Neural cell (in vitro differentiated cells): Measurements from ENCODE around the gene FOSL2. TPM values are rescaled to one million over a fixed set of nuclear protein-coding genes. Genes with fewer than 3 reads are reported as not detected.

Source experiments
- H2AFZ ChIP-seq: fragments of 200-600, 300-800 bp; sonication (generic), shearing (Covaris generic); 2 replicates; pipeline ENCODE4 v1.6.0; 2014; ENCODE audit warnings: low read depth, mild to moderate bottlenecking, antibody characterized with exemption, low read length, moderate library complexity
- H3F3A ChIP-seq: fragments of 200-600 bp; shearing (Covaris generic); 2 replicates; pipeline ENCODE4 v1.6.1; 2016; ENCODE audit warnings: mild to moderate bottlenecking, moderate library complexity, mixed read lengths, antibody characterized with exemption, low read length; ENCODE audit not compliant: insufficient read depth, poor library complexity, severe bottlenecking
- H3K27ac ChIP-seq: fragments of 200-600, 300-800 bp; sonication (generic), shearing (Covaris generic); 2 replicates; pipeline ENCODE4 v1.5.1; 2014; ENCODE audit warnings: mild to moderate bottlenecking, low read length, moderate library complexity
- H3K27me3 ChIP-seq: fragments of 300-800, 200-600 bp; sonication (generic), shearing (Covaris generic); 2 replicates; pipeline ENCODE4 v1.6.0; 2014; ENCODE audit warnings: mild to moderate bottlenecking, low read depth, low read length, moderate library complexity; ENCODE audit not compliant: insufficient read depth
- H3K36me3 ChIP-seq: fragments of 300-800, 200-600 bp; sonication (generic), shearing (Covaris generic); 2 replicates; pipeline ENCODE4 v1.5.1; 2014; ENCODE audit warnings: mild to moderate bottlenecking, antibody characterized with exemption, low read length, moderate library complexity; ENCODE audit not compliant: insufficient read depth
- H3K4me2 ChIP-seq: fragments of 300-800, 200-600 bp; sonication (generic), shearing (Covaris generic); 2 replicates; pipeline ENCODE4 v1.6.0; 2014; ENCODE audit warnings: mild to moderate bottlenecking, low read length
- H3K4me3 ChIP-seq: fragments of 300-800, 200-600 bp; sonication (generic), shearing (Covaris generic); 2 replicates; pipeline ENCODE4 v1.5.1; 2014; ENCODE audit warnings: mild to moderate bottlenecking, low read length, moderate library complexity
- H3K79me2 ChIP-seq: fragments of 200-600 bp; shearing (Covaris generic); replicated peaks from 2 replicates; pipeline ENCODE4 v1.6.0; 2014; ENCODE audit warnings: mild to moderate bottlenecking, low read length, moderate library complexity; ENCODE audit not compliant: insufficient read depth
- H3K9ac ChIP-seq: fragments of 300-800, 200-600 bp; sonication (generic), shearing (Covaris generic); 2 replicates; pipeline ENCODE4 v1.6.1; 2016; ENCODE audit warnings: mild to moderate bottlenecking, low read length, mixed read lengths
- H3K9me2 ChIP-seq: fragments of 200-600 bp; shearing (Covaris generic); 2 replicates; pipeline ENCODE4 v1.6.1; 2016; ENCODE audit warnings: mild to moderate bottlenecking, low read length, mixed read lengths; ENCODE audit not compliant: insufficient read depth
- H3K9me3 ChIP-seq: fragments of 200-600, 300-800 bp; sonication (generic), shearing (Covaris generic); 2 replicates; pipeline ENCODE4 v1.6.1; 2016; ENCODE audit warnings: mild to moderate bottlenecking, mixed run types, low read length, moderate library complexity, mixed read lengths
- H4K20me1 ChIP-seq: fragments of 200-600 bp; shearing (Covaris generic); 2 replicates; pipeline ENCODE4 v1.6.1; 2016; ENCODE audit warnings: mild to moderate bottlenecking, mixed run types; ENCODE audit not compliant: insufficient read depth
- EP300 ChIP-seq: fragments of 450-650 bp; conservative IDR thresholded peaks from 2 replicates; pipeline ENCODE4 v1.6.1; 2014; ENCODE audit warnings: antibody characterized with exemption, mild to moderate bottlenecking, moderate library complexity; ENCODE audit not compliant: poor library complexity, severe bottlenecking
- EZH2 ChIP-seq: fragments of 200-600, 300-800 bp; shearing (Covaris generic), sonication (generic); IDR thresholded peaks from 2 replicates; pipeline ENCODE4 v1.6.1; 2014; ENCODE audit warnings: antibody characterized with exemption, low read length, borderline replicate concordance, mild to moderate bottlenecking; ENCODE audit not compliant: insufficient read depth, poor library complexity, severe bottlenecking
- MXI1 ChIP-seq: fragments of 450-650 bp; conservative IDR thresholded peaks from 2 replicates; pipeline ENCODE4 v1.6.1; 2014; ENCODE audit warnings: antibody characterized with exemption, mild to moderate bottlenecking; ENCODE audit not compliant: poor library complexity, severe bottlenecking
- POLR2AphosphoS5 ChIP-seq: IDR thresholded peaks from 2 replicates; pipeline ENCODE4 v1.6.1; 2012
- RAD21 ChIP-seq: fragments of 450-650 bp; conservative IDR thresholded peaks from 2 replicates; pipeline ENCODE4 v1.6.1; 2014; ENCODE audit warnings: antibody characterized with exemption, mild to moderate bottlenecking, moderate library complexity
- SMC3 ChIP-seq: fragments of 450-650 bp; conservative IDR thresholded peaks from 2 replicates; pipeline ENCODE4 v1.6.1; 2014; ENCODE audit warnings: antibody characterized with exemption, mild to moderate bottlenecking, moderate library complexity; ENCODE audit not compliant: poor library complexity
- TAF1 ChIP-seq: IDR thresholded peaks from 2 replicates; pipeline ENCODE4 v1.6.1; 2012; ENCODE audit warnings: low read depth
- polyA plus RNA-seq: library from polyadenylated mRNA; depleted of rRNA; stranded (reverse); fragments of >200 nt; gene quantifications from 2 replicates; pipeline ENCODE4 v1.2.3, GENCODE V29; 2014
- TF ChIP-seq, protein P1 (sequence below): fragments of 450-650 bp; IDR thresholded peaks from 2 replicates; pipeline ENCODE4 v1.5.1; 2014; ENCODE audit warnings: antibody characterized with exemption, mild to moderate bottlenecking, moderate library complexity; ENCODE audit not compliant: poor library complexity, severe bottlenecking
- TF ChIP-seq, protein P2 (sequence below): IDR thresholded peaks from 2 replicates; pipeline ENCODE4 v1.6.1; 2012; ENCODE audit warnings: borderline replicate concordance

The FOSL2 gene
- polyA plus RNA-seq, 1 donor from 2014 or later = 2.8 TPM

DNA sequence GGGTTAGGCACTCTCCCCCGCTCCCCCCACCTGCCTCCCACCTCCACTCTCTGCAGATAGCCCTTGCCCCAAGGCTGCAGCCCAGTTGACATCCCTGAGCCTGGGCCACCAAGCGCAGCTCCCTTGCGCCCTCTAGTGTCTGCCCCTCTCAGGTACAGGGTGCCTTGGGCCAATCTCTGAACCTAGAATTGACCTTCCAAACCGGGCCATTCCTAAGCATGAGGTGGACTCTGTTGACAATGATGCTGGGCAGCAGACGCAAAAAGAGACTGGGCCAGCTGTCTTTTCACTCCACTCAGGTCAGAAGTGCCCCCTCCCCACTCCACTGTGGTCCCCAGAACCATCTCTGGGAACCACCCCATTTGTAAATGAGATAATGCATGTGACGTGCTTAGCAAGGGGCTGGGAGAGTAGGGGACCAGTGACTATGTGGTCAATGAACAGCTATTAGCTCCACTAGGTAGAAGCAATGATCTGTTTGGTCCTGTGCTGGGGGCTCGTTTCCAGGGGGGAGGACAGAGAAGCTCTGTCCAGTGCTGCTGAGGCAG lies 60.0 kb downstream of the FOSL2 start:
- Histone ChIP-seq H3K9me3 (no peaks in the 10 kb centered on the region), H3F3A (no peaks in the 10 kb centered on the region), H3K4me2 (no peak overlapping the region), H3K27ac (no peak overlapping the region), H3K9ac (no peak overlapping the region), H4K20me1 (no peaks in the 10 kb centered on the region), H3K4me3 (no peak overlapping the region), H3K79me2 (no peaks in the 10 kb centered on the region), H3K36me3 (no peaks in the 10 kb centered on the region), H2AFZ (no peak overlapping the region), H3K27me3 (no peaks in the 10 kb centered on the region), H3K9me2 (no peaks in the 10 kb centered on the region)
- TF ChIP-seq SMC3 (no peak), RAD21 (no peak), TAF1 (no peak)
- TF ChIP-seq, protein P1, sequence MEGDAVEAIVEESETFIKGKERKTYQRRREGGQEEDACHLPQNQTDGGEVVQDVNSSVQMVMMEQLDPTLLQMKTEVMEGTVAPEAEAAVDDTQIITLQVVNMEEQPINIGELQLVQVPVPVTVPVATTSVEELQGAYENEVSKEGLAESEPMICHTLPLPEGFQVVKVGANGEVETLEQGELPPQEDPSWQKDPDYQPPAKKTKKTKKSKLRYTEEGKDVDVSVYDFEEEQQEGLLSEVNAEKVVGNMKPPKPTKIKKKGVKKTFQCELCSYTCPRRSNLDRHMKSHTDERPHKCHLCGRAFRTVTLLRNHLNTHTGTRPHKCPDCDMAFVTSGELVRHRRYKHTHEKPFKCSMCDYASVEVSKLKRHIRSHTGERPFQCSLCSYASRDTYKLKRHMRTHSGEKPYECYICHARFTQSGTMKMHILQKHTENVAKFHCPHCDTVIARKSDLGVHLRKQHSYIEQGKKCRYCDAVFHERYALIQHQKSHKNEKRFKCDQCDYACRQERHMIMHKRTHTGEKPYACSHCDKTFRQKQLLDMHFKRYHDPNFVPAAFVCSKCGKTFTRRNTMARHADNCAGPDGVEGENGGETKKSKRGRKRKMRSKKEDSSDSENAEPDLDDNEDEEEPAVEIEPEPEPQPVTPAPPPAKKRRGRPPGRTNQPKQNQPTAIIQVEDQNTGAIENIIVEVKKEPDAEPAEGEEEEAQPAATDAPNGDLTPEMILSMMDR = no peak
- TF ChIP-seq, protein P2, sequence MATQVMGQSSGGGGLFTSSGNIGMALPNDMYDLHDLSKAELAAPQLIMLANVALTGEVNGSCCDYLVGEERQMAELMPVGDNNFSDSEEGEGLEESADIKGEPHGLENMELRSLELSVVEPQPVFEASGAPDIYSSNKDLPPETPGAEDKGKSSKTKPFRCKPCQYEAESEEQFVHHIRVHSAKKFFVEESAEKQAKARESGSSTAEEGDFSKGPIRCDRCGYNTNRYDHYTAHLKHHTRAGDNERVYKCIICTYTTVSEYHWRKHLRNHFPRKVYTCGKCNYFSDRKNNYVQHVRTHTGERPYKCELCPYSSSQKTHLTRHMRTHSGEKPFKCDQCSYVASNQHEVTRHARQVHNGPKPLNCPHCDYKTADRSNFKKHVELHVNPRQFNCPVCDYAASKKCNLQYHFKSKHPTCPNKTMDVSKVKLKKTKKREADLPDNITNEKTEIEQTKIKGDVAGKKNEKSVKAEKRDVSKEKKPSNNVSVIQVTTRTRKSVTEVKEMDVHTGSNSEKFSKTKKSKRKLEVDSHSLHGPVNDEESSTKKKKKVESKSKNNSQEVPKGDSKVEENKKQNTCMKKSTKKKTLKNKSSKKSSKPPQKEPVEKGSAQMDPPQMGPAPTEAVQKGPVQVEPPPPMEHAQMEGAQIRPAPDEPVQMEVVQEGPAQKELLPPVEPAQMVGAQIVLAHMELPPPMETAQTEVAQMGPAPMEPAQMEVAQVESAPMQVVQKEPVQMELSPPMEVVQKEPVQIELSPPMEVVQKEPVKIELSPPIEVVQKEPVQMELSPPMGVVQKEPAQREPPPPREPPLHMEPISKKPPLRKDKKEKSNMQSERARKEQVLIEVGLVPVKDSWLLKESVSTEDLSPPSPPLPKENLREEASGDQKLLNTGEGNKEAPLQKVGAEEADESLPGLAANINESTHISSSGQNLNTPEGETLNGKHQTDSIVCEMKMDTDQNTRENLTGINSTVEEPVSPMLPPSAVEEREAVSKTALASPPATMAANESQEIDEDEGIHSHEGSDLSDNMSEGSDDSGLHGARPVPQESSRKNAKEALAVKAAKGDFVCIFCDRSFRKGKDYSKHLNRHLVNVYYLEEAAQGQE = no peak

DNA sequence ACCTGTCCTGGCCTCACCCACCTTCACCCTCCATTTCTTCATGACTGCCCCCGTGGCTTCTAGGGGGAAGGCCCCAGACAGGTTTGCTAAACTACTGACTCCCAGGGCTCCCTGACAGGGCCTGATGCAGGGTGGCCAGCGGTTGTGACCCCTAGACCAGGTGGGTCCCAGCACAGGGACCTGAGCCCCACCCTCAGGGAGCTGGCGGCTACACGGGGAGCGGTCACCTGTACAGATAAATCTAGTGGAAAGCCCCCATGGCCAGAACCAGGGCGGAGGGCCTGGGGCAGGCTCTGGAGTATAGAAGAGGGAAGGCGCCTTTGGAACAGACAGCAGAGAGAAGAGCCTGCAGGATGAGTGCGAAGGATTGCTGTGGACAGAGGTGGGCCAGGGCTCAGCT lies 60.7 kb downstream of the FOSL2 start:
- Histone ChIP-seq H3K27ac (no peak overlapping the region), H3K79me2 (no peaks in the 10 kb centered on the region), H2AFZ (no peak overlapping the region), H3K9me2 (no peaks in the 10 kb centered on the region), H3K27me3 (no peaks in the 10 kb centered on the region), H3K9ac (no peak overlapping the region), H3K4me3 (no peak overlapping the region), H4K20me1 (no peaks in the 10 kb centered on the region), H3F3A (no peaks in the 10 kb centered on the region), H3K4me2 (no peak overlapping the region), H3K36me3 (no peaks in the 10 kb centered on the region), H3K9me3 (no peaks in the 10 kb centered on the region)
- TF ChIP-seq EZH2 (no peak), SMC3 (no peak), TAF1 (no peak), EP300 (no peak), POLR2AphosphoS5 (no peak), RAD21 (no peak), MXI1 (no peak)
- TF ChIP-seq, protein P2 = no peak
- TF ChIP-seq, protein P1 = no peak
